Lower lobe of right lung (tissue), 2 donors: ENCODE measurements around the gene MYO9A. TPM values are rescaled to one million over a fixed set of nuclear protein-coding genes. Genes with fewer than 3 reads are reported as not detected.

Source experiments
- ATAC-seq, 2 donors: fragments of 200-7000 bp; cut with Tn5 transposase; one replicate each; pipeline ENCODE4 v1.9.1; 2020 to 2022; ENCODE audit warnings: mild to moderate bottlenecking in 2 of 2, moderate library complexity in 2 of 2
- DNase-seq: peaks from one replicate; pipeline ENCODE4 v3.0.0-alpha.2; 2020
- H3K27ac ChIP-seq: fragments of 200-600 bp; one replicate; pipeline ENCODE4 v1.8.0; 2022
- H3K27me3 ChIP-seq: fragments of 200-600 bp; one replicate; pipeline ENCODE4 v1.8.0; 2022; ENCODE audit warnings: low read depth
- H3K36me3 ChIP-seq: fragments of 200-600 bp; one replicate; pipeline ENCODE4 v1.8.0; 2022; ENCODE audit warnings: mild to moderate bottlenecking
- H3K4me1 ChIP-seq: fragments of 200-600 bp; one replicate; pipeline ENCODE4 v1.8.0; 2022
- H3K4me3 ChIP-seq: fragments of 200-600 bp; one replicate; pipeline ENCODE4 v1.8.0; 2022; ENCODE audit warnings: mild to moderate bottlenecking
- H3K9me3 ChIP-seq: fragments of 200-600 bp; one replicate; pipeline ENCODE4 v1.8.0; 2022
- intact Hi-C: fragments of 100-400 bp; cut with DNase I; formaldehyde crosslinking; loops from one replicate; pipeline ENCODE4 v1.11.0; 2022
- total RNA-seq: library from RNA; stranded (reverse); fragmentation: NEBNext Ultra II Directional; extraction: Animal tissue kit (Norgen Biotek cat#: 25700); gene quantifications from one replicate; pipeline ENCODE4 v1.2.1, GENCODE V29; 2021
- TF ChIP-seq, protein P1 (sequence below): fragments of 200-600 bp; IDR thresholded peaks from one replicate; pipeline ENCODE4 v1.8.0; 2022; ENCODE audit warnings: antibody characterized with exemption, mild to moderate bottlenecking
- donor health status: DM: no; HTN: yes; CAD: no; lungs with severe emphysema.

Gene MYO9A
- total RNA-seq, 1 donor from 2014 or later: 73.8 TPM

DNA sequence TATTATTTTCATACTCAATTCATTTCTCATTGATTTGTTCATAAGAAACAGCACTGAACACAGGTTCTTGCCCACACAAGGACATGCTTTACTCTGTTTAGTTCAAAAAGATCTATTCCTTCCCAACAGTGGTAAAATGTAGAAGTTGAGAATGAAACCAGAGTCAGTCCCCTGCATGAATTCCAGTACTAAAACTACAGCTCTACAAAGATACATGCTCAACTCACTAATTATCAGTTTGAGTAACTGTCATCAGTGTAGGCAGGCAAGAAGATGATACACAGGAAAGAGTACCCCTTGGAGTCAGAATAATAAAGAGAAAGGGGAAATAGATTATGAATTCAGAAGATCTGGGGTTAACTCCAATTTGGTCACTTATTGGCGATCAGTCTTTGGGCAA lies 264.4 kb downstream of the MYO9A start:
- no peak for ATAC-seq
- Histone ChIP-seq H3K27ac (no peak overlapping the region), H3K36me3 (peaks cover 74% of the 10 kb centered on the region), H3K4me3 (no peak overlapping the region), H3K9me3 (no peaks in the 10 kb centered on the region), H3K4me1 (no peaks in the 10 kb centered on the region), H3K27me3 (no peaks in the 10 kb centered on the region)
- TF ChIP-seq, protein P1, sequence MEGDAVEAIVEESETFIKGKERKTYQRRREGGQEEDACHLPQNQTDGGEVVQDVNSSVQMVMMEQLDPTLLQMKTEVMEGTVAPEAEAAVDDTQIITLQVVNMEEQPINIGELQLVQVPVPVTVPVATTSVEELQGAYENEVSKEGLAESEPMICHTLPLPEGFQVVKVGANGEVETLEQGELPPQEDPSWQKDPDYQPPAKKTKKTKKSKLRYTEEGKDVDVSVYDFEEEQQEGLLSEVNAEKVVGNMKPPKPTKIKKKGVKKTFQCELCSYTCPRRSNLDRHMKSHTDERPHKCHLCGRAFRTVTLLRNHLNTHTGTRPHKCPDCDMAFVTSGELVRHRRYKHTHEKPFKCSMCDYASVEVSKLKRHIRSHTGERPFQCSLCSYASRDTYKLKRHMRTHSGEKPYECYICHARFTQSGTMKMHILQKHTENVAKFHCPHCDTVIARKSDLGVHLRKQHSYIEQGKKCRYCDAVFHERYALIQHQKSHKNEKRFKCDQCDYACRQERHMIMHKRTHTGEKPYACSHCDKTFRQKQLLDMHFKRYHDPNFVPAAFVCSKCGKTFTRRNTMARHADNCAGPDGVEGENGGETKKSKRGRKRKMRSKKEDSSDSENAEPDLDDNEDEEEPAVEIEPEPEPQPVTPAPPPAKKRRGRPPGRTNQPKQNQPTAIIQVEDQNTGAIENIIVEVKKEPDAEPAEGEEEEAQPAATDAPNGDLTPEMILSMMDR: no peak
- intact Hi-C loops: no loop called here
- DNase-seq: no peak

DNA sequence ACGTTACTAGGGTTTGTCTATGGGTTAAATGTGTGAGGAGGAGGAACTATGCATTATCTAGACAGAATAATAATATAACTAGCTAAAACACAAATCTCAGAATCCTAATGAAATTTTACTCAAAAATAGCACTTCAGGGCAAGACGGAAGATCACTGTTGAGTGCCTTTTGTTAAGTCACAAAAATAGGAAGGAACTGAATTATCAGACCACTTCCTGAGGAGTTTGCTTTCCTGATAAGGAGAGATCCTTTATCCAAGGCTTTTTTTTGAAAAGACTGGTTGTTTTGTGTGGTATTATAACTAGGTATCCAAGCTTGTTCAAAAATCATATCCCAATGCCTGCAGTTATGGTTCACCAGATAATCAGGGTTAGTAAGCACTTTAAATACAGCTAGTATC lies 273.0 kb downstream of the MYO9A start:
- no peak for ATAC-seq
- TF ChIP-seq, protein P1: no peak

DNA sequence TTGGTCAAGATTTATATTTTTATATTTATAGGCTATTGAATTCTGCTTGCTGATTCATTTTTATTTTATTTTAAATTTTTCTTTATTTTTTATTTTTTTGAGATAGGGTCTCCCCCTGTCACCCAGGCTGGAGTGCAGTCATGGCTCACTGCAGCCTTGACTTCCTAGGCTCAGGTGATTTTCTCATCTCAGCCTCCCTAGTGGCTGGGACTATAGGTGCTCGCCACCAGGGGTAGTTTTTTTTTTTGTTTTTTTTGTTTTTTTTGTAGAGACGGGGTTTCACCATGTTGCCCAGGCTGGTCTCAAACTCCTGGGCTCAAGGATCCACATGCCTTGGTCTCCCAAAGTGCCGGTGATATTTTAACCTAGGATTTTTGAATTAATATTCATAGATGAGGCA lies 276.4 kb downstream of the MYO9A start:
- TF ChIP-seq, protein P1: no peak
- Histone ChIP-seq H3K36me3 (peaks cover 31% of the 10 kb centered on the region), H3K27me3 (no peaks in the 10 kb centered on the region), H3K4me1 (no peaks in the 10 kb centered on the region), H3K4me3 (no peak overlapping the region), H3K27ac (no peak overlapping the region), H3K9me3 (no peaks in the 10 kb centered on the region)
- intact Hi-C loops: no loop called here
- ATAC-seq: no peak
- DNase-seq: no peak

More for the DNA sequence above, 273.0 kb downstream of the MYO9A start:
- H3K36me3 ChIP-seq: peaks cover 62% of the 10 kb centered on the region
- no peak overlapping the region for H3K4me3 ChIP-seq
- H3K4me1 ChIP-seq: no peaks in the 10 kb centered on the region
- H3K9me3 ChIP-seq: no peaks in the 10 kb centered on the region
- intact Hi-C loops: no loop called here
- no peak for DNase-seq
- H3K27ac ChIP-seq: no peak overlapping the region
- H3K27me3 ChIP-seq: no peaks in the 10 kb centered on the region

DNA sequence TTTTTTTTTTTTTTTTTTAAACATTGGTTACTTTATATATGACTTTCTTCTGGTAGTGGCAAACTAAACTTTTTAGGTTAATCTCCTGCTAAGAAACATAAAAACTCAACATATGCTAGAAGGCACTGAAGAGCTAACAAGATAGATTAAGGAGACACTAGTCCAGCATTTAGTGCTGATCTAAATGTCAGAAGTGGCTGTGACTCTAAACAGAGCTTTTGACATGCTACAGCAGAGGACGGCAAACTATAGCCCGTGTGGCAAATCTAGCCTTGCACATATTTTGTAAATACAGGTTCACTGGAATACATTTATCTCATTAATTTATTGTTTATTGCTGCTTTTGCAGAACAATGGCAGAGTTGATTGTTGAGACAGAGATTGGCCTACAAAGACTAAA lies 287.0 kb downstream of the MYO9A start:
- TF ChIP-seq, protein P1: no peak
- DNase-seq (no peak), ATAC-seq (no peak)
- H3K27ac ChIP-seq: no peak overlapping the region
- H3K36me3 ChIP-seq: peaks cover 46% of the 10 kb centered on the region
- H3K9me3 ChIP-seq: no peaks in the 10 kb centered on the region
- H3K4me3 ChIP-seq: no peak overlapping the region
- H3K27me3 ChIP-seq: no peaks in the 10 kb centered on the region
- no peaks in the 10 kb centered on the region for H3K4me1 ChIP-seq
- intact Hi-C loops: no loop called here

DNA sequence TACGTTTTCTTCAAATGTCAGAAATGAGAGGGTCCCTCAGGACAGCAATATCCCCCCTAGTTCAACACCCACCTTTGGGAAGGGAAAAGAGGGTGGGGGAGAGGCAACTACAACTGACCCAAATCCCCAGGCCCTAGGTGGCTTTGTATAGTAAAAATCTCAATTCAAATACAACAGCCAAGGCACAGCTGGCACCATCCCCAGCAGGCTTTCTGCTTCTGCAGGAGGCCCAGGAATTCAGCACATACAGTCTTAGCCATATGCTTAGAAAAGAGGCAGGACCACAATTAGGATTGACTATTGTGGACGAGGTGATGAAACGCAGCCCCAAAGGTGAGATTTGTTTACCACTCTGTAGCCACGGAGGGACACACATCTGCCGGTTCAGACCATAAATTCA lies 291.8 kb downstream of the MYO9A start:
- ATAC-seq (no peak), DNase-seq (no peak)
- intact Hi-C loops: no loop called here
- H3K27ac ChIP-seq: no peak overlapping the region
- no peak overlapping the region for H3K4me3 ChIP-seq
- TF ChIP-seq, protein P1: no peak
- peaks cover 61% of the 10 kb centered on the region for H3K36me3 ChIP-seq
- peaks cover 27% of the 10 kb centered on the region for H3K9me3 ChIP-seq
- no peaks in the 10 kb centered on the region for H3K4me1 ChIP-seq
- no peaks in the 10 kb centered on the region for H3K27me3 ChIP-seq
